ENCODE measurements around the gene FRMPD2. TPM values are rescaled to one million over a fixed set of nuclear protein-coding genes. Genes with fewer than 3 reads are reported as not detected.
A peak's percentile ranks its signal among the peaks of the same experiment; 100 is the strongest.

FRMPD2 gene, protein sequence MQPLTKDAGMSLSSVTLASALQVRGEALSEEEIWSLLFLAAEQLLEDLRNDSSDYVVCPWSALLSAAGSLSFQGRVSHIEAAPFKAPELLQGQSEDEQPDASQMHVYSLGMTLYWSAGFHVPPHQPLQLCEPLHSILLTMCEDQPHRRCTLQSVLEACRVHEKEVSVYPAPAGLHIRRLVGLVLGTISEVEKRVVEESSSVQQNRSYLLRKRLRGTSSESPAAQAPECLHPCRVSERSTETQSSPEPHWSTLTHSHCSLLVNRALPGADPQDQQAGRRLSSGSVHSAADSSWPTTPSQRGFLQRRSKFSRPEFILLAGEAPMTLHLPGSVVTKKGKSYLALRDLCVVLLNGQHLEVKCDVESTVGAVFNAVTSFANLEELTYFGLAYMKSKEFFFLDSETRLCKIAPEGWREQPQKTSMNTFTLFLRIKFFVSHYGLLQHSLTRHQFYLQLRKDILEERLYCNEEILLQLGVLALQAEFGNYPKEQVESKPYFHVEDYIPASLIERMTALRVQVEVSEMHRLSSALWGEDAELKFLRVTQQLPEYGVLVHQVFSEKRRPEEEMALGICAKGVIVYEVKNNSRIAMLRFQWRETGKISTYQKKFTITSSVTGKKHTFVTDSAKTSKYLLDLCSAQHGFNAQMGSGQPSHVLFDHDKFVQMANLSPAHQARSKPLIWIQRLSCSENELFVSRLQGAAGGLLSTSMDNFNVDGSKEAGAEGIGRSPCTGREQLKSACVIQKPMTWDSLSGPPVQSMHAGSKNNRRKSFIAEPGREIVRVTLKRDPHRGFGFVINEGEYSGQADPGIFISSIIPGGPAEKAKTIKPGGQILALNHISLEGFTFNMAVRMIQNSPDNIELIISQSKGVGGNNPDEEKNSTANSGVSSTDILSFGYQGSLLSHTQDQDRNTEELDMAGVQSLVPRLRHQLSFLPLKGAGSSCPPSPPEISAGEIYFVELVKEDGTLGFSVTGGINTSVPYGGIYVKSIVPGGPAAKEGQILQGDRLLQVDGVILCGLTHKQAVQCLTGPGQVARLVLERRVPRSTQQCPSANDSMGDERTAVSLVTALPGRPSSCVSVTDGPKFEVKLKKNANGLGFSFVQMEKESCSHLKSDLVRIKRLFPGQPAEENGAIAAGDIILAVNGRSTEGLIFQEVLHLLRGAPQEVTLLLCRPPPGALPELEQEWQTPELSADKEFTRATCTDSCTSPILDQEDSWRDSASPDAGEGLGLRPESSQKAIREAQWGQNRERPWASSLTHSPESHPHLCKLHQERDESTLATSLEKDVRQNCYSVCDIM (N-terminal part only)
- 18.8 TPM for total RNA-seq (ENCODE audit: insufficient read depth, low replicate concordance)

DNA sequence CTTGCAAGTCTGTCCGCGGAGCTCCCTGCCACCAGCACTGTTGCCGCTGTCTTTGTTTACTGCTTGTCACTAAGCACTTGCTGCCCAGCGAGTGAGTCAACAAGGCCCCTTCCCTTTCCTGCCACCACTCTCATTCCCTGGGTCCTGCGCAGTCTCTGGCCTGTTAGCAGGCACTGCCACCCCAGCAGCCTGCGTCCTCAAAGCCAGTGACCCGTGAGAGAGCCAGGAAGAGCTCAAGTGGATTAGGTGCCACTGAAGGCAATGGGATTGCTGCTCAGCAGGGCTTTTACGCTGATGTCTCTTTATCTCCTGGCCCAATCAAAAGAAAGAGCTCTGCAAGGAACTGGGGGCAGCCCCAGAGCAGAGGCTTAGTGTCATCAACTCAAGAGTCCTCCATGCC is at the start of gene FRMPD2:
Gene FRMPD2 (minus strand): TSS at position 61 of the 400 bp plus-strand sequence. CDS start 129 bp downstream, outside the sequence.
- DNase-seq (ENCODE audit: low spot score) = no peak

DNA sequence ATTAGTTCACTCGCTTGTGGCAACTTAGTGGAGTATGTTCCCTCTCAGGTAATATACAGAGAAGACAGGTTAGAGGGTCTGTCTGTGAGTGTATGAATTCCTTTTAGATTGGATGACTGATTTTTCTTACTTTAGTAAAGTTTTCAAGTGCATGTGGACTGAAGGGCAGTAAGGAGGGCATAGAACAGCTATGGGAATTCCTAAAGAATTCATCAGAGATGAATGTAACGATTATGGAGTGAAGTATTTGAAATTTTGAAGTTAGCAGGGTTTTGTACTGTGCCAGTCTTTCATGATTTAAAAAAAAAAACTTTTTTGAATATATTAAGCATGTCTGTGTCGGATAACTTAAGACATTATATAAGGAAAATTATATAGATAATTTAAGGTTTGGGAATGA is 47.5 kb upstream of the FRMPD2 start:
- no peak for DNase-seq (ENCODE audit: low spot score)

DNA sequence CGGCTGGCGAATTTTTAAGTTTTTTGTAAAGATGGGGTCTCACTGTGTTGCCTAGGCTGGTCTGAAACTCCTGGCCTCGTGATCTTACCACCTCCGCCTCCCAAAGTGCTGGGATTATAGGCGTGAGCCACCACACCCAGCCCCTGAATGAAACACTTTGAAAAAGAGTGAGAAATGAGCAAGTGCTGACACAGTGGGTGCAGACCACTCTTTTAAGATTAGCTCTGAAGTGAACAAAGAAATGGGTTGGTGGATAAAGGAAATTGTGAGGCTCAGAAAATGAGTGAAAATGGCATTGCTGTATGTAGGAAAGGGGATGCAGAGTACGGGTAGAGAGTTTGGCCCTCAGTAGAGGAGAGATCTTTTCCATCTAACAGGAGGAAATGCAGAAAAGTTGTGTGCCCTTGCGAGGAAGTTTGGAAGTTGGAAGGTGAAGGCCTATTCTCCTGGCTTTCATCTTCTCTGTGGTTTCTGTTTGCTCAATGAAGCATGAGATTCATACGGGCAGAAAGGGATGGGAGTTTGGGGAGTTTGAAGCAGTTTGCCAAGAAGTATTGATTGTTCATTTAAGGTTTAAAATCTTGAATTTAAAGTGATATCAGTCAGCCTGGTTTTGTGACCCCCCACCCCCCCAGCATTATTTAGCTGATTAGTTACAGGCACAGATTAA is 43.0 kb upstream of the FRMPD2 start:
- no peak for DNase-seq (ENCODE audit: low spot score)

DNA sequence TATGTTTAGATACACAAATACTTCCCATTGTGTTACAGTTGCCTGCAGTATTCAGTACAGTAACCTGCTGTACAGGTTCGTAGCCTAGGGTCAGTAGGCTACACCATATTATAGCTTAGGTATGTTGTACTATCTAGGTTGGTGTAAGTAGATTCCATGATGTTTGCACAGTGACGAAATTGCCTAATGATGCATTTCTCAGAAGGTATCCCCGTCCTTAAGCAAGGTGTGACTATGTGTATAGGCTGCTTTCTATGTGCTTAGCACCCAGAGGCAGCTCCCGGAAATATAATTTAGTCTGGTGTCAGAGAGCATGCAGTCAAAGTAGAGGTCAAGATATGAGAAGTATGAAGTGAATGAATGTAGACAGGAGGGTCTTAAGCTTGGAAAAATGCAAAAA is 41.7 kb upstream of the FRMPD2 start:
- no peak for DNase-seq (ENCODE audit: low spot score)

DNA sequence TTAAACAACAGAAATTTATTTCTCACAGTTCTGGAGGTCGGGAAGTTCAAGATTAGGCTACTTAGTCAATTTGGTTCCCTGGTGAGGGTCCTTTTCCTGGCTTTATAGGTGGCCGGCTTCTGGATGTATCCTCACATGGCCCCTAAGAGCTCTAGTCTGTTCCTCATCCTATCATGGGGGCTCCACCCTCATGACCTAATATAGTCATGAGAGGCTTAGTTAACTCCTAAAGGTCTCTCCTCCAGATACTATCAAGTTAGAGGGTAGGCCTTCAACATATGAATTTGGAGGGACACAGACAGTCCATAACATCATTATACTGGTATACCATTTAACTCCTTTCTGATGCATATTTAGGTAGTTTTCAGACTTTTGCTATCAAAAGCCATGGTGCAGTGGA is 39.6 kb upstream of the FRMPD2 start:
- no peak for DNase-seq (ENCODE audit: low spot score)

DNA sequence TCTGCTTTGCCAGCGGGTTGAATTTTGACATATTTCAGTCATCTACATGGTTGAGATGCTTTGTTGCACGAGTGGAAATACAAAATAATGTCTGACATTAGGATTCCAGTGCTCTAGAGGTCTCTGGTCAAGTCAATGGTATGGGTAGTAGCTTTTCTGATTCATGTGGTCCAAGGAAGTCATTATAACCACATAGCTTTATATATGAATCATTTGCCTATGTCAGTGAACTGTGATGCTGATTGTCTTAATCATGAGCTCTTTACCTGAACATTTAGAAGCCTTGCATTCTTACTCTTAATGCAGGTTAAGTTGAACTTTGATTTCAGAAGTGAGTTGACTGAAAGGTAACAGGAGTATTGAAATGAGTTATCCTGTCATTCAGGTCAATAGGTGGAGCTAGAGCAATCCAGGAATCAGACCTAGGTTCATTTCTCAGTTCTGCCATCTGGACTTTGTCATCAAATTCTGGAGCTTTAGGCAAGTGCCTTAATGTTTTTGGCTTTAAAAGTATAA is 35.3 kb upstream of the FRMPD2 start:
- no peak for DNase-seq (ENCODE audit: low spot score)

DNA sequence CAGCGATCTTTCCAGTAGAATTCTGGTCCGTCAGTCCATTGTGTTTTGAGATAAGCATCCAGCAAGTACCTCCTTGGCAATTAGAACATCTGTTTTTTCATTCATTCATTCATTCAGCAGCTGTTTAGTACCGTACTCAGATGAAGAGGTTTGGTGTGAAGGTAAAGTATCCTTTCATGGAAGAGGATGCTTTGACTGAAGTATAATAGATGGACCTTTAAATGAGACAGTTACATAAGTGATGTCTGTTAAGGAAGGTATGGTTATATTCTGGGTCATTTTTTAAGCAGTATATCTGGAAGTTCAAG is 33.2 kb upstream of the FRMPD2 start:
- DNase-seq (ENCODE audit: low spot score) = no peak

DNA sequence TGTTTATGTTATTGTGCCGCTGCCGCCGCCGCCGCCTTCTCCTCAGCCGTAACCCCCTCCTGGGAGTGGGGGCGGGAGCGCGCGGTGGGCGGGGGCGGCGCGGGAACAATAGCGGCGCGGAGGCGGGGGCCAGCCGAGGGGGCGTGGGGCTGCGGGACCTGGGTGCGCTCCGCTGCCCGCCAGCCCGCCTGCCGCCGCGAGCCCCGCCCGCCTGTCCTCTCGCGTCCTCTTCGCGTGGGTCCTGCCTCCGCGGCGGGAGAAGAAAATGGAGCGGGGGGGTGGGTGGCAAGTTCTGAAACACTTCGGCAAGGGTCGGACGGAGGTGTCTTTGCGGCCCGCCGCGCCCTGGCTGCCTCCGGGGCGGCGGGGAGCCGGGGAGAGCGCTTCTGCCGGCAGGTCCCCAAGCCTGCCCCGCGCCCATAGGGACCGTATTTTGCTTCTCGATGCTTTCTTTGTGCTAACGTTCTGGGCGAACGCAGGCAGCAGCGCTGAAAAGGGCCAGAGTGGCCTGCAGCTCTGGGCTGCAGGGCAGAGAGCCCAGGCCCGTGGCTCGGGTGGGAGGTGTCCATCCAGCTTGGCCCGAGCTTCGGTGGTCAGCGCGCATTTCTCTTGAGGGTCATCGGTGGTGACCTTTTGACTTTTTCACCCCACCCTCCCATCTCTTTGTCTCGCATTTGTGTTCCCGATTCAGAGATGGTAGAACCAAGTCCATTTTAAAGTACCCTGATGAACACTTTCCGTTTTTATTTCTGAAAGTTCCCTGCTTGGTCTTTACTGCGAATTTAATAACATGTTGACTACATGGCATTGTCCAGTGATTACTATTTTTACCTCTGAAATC is 32.6 kb upstream of the FRMPD2 start:
- peak; percentile 64 for DNase-seq (ENCODE audit: low spot score)

DNA sequence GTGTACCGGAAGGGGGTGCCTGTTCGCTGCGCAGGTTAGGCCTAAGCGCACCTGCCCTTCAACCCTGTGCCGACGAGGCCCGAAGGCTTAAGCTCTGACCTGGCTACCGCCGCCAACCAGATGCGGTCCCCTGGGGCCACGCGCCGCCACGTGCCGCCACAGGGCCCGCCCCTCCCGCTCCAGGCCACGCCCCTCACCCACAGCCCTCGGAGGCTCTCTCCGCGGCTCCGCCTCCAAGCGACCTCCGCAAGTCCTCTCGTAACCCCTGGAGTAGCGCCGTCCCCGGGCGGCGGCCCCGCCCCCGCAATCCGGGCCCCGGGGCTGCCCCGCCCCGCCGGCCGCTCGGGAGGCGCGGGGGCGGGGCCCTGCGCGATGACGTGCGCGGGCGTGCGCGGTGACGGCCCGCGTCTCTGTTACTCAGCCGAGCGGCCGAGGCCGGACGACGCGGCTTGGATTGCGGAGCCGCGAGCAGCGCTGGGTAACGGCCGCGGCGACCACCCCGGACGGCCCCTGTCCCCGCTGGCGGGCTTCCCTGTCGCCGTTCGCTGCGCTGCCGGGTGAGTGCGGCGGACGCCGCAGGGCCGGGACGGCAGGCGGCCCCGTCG is 31.9 kb upstream of the FRMPD2 start, which contains the start of gene MAPK8:
Gene MAPK8 (plus strand): TSS at position 413 of the 605 bp plus-strand sequence. CDS start 94,984 bp downstream, outside the sequence.
- DNase-seq (ENCODE audit: low spot score) = peak; percentile 90

DNA sequence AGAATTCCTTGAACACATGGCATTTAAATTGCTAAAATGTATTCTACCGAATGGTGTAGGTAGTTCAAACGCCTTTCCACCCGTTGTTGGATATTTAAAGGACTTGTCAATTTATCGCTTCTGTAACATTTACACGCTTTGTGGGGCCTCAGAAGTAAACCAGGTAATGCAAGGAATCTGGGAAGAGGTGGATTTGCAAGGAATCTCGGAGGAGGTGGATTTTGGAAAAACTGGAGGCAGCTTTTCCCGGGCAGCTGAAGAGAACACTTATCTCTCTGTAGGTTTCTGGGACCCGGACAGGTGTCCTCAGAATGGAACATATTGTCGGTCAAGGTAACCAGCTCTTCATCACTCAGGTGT is 31.4 kb upstream of the FRMPD2 start:
- no peak for DNase-seq (ENCODE audit: low spot score)

DNA sequence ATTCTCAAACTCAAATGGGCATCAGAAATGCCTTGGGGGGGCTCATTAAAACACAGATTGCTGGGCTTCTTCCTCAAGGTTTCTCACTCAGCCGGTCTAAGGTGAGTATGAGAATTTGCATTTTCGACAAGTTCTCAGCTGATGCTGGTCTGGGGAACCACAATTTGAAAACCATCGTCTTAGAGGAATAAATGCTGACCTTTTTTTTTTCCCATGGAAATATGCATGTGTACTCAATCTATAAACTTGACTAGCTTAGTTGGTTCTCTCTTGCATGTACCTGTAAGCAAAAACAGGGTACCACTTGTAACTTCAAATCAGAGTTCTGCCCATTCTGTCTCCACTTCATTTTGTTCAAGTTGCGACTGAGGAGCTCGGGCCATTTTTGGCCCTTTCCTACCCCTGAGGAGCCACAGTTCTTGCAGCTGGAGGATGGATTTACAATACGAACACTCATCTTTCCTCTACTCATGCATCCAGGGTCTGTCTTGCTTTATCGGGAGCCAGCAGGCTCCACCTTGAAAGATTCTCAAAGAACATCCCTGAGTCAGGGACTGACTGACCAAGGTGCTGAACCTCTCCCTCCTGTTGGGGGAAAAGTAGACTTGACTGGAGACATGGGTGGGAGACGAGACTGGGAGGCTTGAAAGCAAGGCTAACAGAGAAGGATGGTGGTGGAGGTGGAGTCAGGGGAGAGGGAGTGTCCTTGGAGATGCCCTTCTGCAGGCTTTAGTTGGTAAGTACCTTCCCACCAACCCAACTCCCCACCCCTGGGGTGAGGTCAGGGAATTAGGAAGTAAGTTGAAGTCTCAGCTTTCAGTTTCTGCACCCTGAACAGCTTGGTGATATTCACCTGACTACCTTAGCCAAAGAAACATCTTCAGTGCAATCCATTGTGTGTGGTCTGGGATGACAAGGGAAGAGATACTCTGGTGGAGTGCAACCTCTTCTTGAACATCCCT is 28.3 kb upstream of the FRMPD2 start:
- no peak for DNase-seq (ENCODE audit: low spot score)

DNA sequence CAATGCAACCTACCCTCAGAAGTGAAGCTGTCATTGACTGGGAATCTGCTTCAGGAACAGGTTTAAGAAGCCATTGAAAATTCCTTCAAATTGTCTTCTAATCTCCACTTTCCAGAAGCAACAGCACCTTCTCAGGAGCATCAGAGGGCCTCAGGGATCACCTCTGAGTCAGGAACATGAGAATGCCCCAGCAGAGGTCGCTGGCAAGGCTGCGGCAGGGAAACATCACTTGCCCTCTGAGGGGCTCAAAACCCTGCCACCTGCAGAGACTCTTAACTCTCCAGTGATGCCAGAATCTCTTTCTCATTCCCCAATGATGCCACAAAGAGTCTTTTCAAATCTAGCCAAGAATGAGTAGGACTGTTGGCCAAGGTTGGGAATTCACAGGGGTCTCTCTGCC is 26.1 kb upstream of the FRMPD2 start:
- DNase-seq (ENCODE audit: low spot score) = no peak

DNA sequence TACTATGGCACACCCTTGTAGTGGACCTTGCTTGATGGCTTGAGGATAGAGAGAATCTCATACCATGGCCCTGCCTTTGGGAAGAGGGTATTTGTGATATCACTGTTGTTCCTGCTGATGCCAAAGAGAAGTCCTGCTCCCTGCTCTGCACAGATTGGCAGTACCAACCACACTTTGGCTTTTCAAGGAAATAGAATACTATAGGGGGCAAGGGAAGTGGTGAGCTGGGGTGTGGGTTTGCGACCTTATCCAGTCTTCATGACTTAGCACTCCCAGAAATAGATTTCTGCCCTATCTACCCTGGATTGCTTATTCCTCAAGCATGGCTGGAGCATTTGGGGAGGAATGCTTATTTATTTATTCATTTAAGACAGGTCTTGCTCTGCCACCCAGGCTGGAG is 25.2 kb upstream of the FRMPD2 start:
- no peak for DNase-seq (ENCODE audit: low spot score)

DNA sequence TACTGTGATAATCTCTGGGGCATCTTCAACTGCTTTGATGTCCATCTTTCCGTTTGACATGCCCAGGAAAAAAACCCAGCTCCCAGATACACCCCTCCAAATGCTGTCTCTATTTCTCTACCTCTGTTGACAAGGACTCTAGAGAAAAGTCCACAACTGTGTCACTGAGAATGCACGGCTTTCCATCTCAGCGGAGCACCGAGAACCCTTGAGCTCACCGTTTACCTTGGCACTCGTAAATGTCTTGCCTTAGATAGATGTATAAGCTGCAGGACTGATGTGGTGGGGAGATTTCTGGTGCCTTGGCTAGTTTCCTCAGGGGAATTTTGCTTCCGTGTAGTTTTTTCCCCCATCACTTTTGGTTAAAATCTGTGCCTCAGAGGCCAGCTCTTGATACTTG is 24.6 kb upstream of the FRMPD2 start:
- DNase-seq (ENCODE audit: low spot score) = no peak

DNA sequence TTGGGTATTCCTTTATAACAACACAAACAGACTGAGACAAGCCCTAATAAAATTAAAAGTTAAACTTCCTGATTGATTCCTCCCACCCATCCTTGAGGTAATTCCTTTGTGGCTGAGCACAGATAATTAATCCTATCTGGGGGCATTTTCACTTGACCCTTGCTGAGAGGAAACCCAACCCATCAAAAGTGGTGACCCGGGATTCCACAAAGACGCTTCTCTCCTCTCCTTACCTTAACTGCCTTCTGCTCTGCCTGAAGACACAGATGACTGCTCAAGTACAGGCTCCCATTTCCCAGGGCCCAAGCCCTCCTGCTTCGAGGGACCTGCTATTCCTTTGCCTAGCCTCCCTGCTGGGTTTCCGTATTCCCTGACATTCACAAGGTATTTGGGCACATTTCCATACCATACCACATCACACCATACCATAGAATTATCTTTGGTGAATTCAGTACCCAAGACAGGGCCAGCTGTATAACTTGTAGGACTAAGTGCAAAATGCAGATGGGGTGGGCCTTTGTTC is 22.1 kb upstream of the FRMPD2 start:
- no peak for DNase-seq (ENCODE audit: low spot score)

DNA sequence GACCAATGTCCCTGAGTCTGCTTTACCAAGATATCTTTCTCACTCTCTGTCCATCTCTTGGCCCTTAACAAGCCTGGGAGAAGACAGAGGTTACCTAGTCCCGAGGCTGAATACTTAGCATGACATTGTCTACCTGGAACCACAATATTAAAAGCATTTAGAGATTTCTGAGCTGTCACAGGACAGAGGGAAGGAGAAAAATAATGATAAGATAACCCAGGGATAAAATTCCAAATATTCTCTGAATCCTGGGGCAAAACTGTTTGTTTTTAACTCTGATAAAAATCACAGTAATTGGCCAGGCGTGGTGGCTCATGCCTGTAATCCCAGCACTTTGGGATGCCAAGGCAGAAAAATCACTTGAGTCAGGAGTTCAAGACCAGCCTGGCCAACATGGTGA is 19.9 kb upstream of the FRMPD2 start:
- no peak for DNase-seq (ENCODE audit: low spot score)

DNA sequence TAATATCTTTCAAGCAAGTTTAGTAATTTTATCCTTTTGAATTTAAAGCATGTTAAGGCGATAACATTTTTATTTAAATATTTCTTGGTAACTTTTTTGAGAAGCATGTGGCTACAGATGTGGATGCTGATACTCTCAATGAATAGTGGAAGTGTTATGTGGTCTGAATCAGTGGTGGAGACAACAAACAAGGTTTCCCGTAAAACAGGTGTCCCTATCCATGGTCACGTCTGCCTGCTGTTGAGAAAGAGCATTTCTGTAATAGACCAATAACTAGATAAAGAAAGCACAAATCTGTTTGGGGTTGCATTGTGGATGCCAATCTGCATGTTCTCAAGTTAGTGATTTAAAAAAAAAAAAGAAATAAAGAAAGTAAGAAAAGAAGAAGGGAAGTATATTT is 18.1 kb upstream of the FRMPD2 start:
- DNase-seq (ENCODE audit: low spot score) = no peak

DNA sequence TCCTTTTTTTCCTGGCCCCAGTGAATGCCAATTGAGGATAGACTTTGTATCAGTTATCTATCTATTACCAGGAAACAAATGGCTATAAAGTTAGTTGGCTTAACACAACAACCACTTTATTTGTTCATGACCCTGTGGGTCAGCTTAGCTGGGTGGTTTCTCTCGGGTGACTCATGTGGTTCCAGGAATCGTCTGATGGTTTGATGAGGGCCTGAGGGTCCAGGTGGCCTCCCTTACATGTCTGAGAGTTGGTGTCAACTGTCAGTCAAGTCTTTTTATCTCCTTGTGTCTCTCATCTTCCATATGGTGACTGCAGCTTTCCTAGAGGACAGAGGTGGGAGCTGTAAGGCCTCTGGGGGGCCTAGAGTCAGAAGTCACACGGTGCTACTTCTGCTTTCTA is 16.7 kb upstream of the FRMPD2 start:
- no peak for DNase-seq (ENCODE audit: low spot score)
